GM18951 (cell line): Measurements from ENCODE around the gene AGMO.

Experiments used
- POLR2A ChIP-seq: IDR thresholded peaks from 4 replicates; pipeline ENCODE4 v1.6.1; 2011; ENCODE audit warnings: mild to moderate bottlenecking; ENCODE audit not compliant: insufficient read length, insufficient read depth; ENCODE audit errors: extremely low read depth
- in situ Hi-C: fragments of 300-500 bp; cut with MboI; formaldehyde crosslinking; loops from one replicate; pipeline ENCODE4 v1.12.0; 2022; ENCODE audit warnings: low sequenced_read_pairs, mixed read lengths, inconsistent platforms; ENCODE audit not compliant: unreplicated experiment

AGMO gene

DNA sequence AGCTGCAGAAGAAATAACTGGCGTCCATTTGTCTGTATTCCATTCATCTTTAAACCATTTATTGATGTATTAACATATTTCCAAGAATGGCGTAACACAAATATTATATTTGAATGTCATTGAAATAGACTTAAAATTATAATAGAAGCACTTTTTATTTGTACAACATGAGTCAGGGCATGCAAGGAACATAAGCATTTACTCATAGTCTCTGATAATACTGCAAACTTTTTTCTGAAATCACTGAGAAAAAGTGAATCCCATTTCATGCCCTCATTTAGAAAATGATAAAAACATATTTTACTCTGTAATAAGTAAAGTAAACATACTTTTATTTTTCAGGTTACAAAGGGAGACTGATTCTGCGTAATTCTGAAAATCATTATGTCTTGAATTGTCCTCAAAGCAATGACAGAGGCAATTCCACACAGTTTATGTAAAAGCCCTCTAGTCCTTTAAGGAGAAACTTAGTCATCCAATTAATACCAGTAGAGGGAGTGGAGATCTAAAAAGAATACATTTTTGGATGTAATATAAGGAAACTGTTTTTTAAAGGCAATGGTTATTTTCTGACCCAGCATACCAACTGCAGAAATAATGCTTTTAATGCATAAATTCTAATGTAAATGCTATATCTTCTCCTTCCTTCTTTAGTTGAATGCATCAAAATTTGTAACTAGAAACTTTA is 58.1 kb downstream of the AGMO start:
- TF ChIP-seq POLR2A: no peak
- in situ Hi-C loops: no loop called here

DNA sequence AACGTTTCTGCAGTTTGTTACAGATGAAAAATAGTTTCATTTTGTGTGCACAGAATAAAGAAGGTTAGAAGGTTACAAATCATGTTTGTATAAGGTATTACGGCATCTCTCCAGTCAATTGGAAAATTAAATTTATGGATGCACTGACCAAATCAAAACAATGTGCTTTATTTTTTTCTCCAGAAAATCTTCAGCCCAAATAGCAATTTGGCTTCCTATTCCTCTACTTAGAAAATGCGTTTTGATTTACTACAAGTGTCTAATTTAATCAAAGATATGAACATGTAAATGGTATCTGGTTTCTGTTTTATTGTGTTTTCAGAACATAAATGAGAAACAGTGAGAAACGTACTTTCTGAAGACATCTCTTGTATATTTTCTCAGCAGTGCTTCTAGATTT is 63.4 kb downstream of the AGMO start:
- in situ Hi-C loops: no loop called here
- no peak for TF ChIP-seq POLR2A

DNA sequence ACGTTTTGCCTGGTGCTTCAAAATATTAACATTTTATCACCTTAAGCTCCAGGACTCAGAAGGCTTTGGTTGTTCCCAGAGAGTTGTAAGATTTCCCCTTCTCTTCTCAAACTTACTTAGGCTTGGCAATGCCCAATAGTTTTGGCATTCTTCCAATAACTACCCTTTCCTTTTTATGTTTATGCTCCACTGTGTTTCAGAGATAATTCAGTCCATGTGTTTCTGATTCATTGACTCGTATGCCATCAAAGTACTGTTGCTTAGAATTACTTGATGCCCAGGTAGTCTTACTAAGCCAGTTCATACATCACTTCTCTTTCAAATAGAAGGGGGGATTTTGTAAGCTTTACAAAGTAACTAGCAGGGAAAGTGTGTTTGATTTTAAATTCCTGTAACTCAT is 66.6 kb downstream of the AGMO start:
- in situ Hi-C loops: no loop called here
- TF ChIP-seq POLR2A: no peak

GRCh38 chr7:15494711-15495110 is 67.1 kb downstream of the AGMO start:
- in situ Hi-C loops: no loop called here
- no peak for TF ChIP-seq POLR2A

DNA sequence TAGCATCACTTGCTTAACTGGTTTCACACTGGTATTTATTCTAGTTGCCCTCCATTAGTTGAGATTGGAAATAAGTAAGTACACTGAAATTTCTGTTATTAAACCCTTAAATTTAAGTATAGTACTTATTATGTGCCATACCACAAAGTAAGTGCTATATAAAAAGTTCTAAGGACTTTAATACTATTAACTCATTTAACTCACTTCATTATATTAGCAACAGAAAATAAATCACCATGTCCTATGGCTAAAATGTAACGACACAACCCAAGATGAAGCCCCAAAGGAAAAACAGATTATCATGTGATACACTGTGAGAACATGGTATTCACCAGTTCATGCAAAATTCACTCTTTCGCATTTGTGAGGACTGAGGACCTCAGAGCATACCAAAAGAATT is 70.5 kb downstream of the AGMO start:
- in situ Hi-C loops: no loop called here
- no peak for TF ChIP-seq POLR2A

GRCh38 chr7:15490291-15490690 is 71.5 kb downstream of the AGMO start:
- no peak for TF ChIP-seq POLR2A
- in situ Hi-C loops: no loop called here

- in situ Hi-C loops: no loop called here
- TF ChIP-seq POLR2A: no peak
These were observed 72.0 kb downstream of the AGMO start for GRCh38 chr7:15489861-15490260.

GRCh38 chr7:15489383-15489782 is 72.4 kb downstream of the AGMO start:
- in situ Hi-C loops: no loop called here

DNA sequence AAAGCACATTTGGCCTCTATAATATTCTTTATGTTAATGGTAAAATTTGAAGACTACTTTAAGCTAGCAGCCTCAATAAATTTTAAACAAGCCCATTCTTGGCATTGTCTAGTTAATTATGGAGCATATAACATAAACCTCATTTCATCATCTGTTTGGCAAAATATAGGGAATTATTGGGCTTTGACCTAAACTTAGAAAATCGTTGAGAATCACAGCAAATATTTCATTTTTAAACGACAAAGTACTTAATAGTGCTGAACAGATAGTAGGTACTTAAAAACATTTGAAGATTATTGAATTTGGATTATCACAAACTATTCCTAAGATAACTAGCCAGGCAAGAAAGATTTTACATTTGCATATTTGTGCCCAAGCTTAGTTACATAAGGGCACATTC is 73.4 kb downstream of the AGMO start:
- in situ Hi-C loops: no loop called here
- no peak for TF ChIP-seq POLR2A

More at GRCh38 chr7:15489383-15489782, 72.4 kb downstream of the AGMO start:
- no peak for TF ChIP-seq POLR2A

- in situ Hi-C loops: no loop called here
- no peak for TF ChIP-seq POLR2A
These were observed 73.9 kb downstream of the AGMO start for GRCh38 chr7:15487896-15488295.

GRCh38 chr7:15485998-15486397 is 75.8 kb downstream of the AGMO start:
- no peak for TF ChIP-seq POLR2A

DNA sequence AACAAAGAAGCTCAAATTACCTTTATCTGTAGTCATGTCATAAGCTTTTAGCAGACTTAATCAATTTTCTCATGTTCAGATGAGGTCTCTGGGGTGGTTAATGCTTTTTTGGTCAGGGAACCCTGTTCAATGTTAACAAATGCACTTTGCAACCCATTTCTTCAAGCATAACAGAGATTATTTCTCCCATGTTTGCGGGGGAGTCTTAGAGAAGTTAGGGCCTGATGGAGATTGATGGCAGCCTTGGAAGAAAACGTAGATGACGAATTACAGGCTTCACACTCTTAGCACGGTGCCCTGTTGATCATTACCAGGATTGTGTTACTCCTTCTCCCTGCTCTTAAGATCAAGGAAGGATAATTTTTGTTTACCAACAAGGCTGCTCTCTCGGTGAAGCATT is 76.4 kb downstream of the AGMO start:
- TF ChIP-seq POLR2A: no peak
- in situ Hi-C loops: no loop called here

More at GRCh38 chr7:15485998-15486397, 75.8 kb downstream of the AGMO start:
- in situ Hi-C loops: no loop called here

DNA sequence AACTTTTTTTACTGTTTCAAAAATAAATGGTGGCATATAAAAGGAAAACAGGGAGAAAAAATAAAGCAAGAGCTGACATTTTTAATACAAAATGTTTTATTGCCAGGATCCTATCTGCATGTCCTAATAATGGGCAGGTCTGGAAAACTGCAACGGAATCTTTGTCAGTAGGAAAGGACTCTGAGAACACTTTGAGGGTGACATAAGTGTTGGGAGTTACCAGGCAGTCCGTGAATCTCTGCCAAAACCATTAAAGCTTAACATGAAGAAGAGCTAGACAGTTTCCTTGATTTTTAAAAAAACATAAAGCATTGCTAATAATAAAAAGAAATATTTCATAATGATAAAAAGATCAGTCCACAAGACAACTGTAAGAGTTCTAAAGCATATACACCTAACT is 80.7 kb downstream of the AGMO start:
- in situ Hi-C loops: no loop called here
- TF ChIP-seq POLR2A: no peak

- no peak for TF ChIP-seq POLR2A
- in situ Hi-C loops: no loop called here
These were observed 83.4 kb downstream of the AGMO start for GRCh38 chr7:15478401-15478800.

DNA sequence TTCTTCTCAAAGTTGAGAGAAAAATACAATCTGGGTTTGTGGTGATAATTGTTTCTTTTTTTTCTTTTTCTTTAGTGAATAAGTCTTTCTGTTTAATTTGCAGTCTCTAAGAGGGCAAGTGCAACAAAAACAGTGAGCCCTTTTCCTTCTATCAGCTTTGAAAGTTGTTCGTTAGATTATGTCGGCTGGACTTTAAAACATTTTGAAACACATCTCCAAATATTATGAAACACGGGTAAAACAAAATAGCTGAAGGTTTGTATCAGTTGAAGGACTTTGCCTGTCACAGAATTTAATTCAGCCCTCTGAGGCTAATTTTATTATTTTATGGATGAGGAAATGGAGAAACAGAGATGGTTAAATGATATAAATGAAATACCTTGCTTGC is 85.3 kb downstream of the AGMO start:
- in situ Hi-C loops: no loop called here
- no peak for TF ChIP-seq POLR2A
